ENCODE measurements around the gene POPDC3.

POPDC3 gene

DNA sequence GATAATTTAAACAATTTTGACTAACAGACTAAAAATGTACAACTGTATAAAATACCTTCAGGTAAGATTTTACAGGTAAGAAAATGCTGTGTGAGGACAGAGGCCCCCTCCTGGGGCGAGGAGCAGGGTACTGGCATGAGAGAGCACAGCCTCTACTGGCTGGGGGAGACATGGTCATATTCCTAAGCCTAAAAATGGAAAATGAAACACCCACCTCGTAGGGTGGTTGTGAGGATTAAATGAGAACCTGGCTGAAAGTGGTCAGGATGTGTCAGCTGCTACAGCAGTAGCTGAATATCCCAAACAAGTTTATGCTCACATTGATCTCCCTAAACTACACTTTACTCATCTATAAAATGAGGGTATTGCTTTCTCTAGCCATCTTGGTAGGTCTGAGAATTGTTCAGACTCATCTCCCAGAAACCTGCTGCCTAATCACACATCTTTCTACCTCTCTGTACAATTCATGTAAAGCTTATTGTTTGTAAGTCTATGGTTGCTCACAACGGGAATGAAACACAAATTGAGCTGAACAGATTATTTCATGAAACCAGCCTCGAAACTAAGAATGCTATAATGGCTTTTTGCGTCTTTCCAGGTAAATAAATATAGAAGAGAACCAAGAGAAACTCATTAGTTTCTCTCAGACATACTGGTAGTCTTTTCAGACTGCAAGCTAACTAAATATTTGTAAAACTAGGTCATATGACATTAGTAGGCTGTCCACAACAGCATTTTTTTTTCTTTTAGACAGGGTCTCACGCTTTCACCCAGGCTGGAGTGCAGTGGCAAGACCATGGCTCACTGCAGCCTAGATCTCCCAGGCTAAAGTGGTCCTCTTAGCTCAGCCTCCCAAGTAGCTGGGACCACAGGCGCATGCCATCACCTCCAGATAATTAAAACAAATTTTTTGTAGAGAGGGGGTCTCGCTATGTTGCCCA, 69.6 kb downstream of the POPDC3 start:
- DNase-seq (ENCODE audit: low read depth, low spot score) = no peak
- H3K4me3 ChIP-seq (ENCODE audit: low read length) = no peak overlapping the region

- no peak overlapping the region for H3K4me3 ChIP-seq (ENCODE audit: low read length)
- DNase-seq (ENCODE audit: low read depth, low spot score) = no peak
Observed at GRCh38 chr6:105108631-105109262, 71.1 kb downstream of the POPDC3 start.

All from Jurkat, Clone E6-1 (cell line).